HG02610 (cell line): Measurements from ENCODE around the gene UBXN2A.
"Not testable (repeated sequence)": the region's sequence is repeated elsewhere in the genome, so short reads cannot be mapped to it uniquely, and the experiment has no call there.

Experiments used
- ATAC-seq: cut with Tn5 transposase; IDR thresholded peaks from one replicate; pipeline ENCODE4 v1.9.1; 2021; ENCODE audit warnings: mild to moderate bottlenecking, moderate library complexity; ENCODE audit not compliant: unreplicated experiment

UBXN2A gene

GRCh38 chr2:24011250-24012104 is 71.2 kb downstream of the UBXN2A start:
- no peak for ATAC-seq

DNA sequence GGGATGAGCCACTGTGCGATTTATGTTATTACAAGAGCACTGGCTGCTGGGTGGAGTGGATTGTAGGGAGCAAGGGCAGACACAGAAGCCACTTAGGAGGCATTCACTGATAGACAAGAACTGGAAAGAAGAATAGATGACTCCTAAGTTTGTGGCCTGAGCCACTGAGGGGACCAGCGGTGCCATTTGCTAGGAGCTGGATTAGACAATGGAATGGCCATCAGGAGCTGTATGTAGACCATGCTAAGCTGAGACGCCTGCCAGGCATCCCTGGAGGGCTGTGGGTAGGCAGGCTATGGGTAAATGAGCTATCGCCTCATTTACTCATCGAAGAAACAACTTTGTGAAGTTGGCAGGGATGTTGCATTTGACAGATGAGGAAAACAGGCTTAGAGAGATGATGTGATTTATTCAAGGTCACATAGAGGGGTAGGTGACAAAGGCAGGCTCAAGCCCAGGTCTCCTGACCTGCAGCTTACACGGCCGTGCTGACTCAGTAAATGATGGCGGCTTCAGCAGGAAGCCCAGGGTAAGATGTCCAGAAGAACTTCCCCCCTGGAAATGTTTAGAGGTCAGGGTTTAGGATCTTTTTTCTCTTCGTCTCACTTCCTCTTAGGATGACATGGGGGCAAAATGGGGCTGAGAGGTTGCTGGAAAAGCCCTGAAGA is 72.4 kb downstream of the UBXN2A start:
- ATAC-seq = no peak

DNA sequence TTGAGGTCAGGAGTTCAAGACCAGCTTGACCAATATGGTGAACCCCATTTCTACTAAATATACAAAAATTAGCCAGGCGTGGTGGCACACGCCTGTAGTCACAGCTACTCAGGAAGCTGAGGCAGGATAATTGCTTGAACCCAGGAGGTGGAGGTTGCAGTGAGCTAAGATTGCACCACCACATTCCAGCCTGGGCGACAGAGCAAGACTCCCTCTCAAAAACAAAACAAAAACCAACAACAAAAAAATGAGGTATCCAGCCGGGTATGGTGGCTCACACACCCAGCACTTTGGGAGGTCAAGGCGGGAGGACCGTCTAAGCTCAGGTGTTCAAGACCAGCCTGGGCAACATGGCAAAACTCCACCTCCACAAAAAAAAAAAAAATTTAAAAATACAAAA is 74.6 kb downstream of the UBXN2A start:
- ATAC-seq = not testable (repeated sequence)

- no peak for ATAC-seq
Measured at GRCh38 chr2:24015562-24016375, 75.5 kb downstream of the UBXN2A start.

GRCh38 chr2:24016376-24016761 is 76.1 kb downstream of the UBXN2A start:
- ATAC-seq = no peak

- no peak for ATAC-seq
Measured at GRCh38 chr2:24016853-24017703, 76.8 kb downstream of the UBXN2A start.

GRCh38 chr2:24017711-24018110 is 77.4 kb downstream of the UBXN2A start:
- no peak for ATAC-seq

DNA sequence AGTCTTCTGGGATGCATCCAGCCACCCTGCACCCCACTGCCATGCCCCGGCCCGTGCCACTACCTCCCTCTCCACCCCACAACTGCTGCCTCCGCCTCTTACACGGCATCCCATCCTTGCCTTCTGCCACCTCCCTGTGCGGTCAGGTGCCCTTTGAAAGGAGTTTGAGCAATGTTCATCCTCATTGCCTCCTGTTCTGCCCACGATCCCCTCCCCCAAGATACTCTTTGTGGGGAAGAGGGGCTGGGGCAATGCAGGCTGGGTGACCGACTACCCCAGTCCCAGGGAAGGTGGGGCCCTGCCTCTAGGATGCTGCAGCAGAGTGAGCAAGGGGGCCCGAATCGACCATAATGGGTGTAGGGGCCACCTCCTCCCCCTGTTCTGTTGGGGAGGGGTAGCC is 78.0 kb downstream of the UBXN2A start:
- ATAC-seq = no peak

DNA sequence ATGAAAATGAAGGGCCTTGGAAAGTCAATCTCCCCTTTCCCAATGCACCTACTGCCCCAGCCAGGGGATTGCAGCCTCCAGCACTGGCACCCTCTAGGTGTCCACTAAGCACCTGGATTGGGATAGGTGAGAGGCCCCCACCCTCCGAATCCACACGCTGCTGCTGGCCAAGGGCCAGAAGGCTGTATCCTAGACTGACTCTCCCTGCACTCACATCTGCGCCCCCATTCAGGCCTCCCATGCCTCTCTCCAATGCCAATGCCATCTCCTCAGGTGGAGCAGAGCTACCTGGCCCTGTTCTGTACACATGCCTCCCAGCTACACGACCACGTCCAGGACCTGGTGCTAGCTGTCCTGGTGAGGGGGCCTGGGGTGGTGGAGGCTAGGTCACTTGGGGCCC is 79.5 kb downstream of the UBXN2A start:
- no peak for ATAC-seq

GRCh38 chr2:24020244-24020643 is 80.0 kb downstream of the UBXN2A start:
- ATAC-seq = no peak

- ATAC-seq = no peak
Measured at GRCh38 chr2:24021122-24021998, 81.1 kb downstream of the UBXN2A start.

- no peak for ATAC-seq
Measured at GRCh38 chr2:24022324-24022974, 82.2 kb downstream of the UBXN2A start.

- ATAC-seq = no peak
Measured at GRCh38 chr2:24022975-24023575, 82.8 kb downstream of the UBXN2A start.

DNA sequence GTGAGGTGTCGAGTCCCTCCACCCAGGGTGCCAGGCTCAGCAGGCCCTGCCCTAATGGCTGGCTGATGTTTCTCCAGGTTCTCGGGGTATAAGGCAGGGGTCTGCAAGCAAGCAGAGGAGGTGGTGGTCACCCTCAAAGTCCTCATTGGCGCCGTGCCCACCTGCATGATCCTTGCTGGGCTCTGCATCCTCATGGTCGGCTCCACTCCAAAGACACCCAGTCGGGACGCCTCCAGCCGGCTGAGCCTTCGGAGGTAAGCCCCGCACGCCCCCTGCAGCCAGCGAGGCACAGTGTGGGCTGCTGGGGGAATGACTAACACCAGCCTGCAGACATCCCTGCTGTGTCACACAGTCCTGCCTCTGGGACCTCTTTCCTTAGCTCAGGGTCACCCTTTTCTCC is 83.8 kb downstream of the UBXN2A start:
- no peak for ATAC-seq

- no peak for ATAC-seq
Measured at GRCh38 chr2:24024996-24025663, 84.9 kb downstream of the UBXN2A start.

GRCh38 chr2:24026233-24026632 is 86.0 kb downstream of the UBXN2A start:
- ATAC-seq = no peak

GRCh38 chr2:24038786-24039499 is 98.7 kb downstream of the UBXN2A start:
- ATAC-seq = no peak

DNA sequence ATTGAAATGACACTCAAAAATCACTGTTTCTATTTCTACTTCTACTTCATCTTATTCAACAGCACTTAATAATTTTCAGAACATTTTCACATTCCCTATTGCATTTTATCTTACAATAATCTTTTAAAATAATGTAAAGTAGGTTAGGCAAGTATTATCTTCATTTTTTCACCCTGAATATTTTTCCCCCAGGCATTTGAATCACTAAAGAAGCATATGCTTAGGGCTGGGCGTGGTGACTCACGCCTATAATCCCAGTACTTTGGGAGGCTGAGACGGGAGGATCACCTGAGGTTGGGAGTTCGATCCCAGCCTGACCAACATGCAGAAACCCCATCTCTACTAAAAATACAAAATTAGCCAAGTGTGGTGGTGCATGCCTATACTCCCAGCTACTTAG is 100.2 kb downstream of the UBXN2A start:
- no peak for ATAC-seq
